GM12873 (cell line): Measurements from ENCODE around the gene TACR3.

Experiments used
- TF ChIP-seq, protein P1 (sequence below): IDR thresholded peaks from 2 replicates; pipeline ENCODE4 v1.5.1; 2012; ENCODE audit warnings: low read depth, mild to moderate bottlenecking, moderate library complexity, low read length, control low read depth; ENCODE audit not compliant: insufficient read depth; ENCODE audit errors: missing control alignments

The TACR3 gene

GRCh38 chr4:103626296-103626695 is 93.5 kb downstream of the TACR3 start:
- TF ChIP-seq, protein P1, sequence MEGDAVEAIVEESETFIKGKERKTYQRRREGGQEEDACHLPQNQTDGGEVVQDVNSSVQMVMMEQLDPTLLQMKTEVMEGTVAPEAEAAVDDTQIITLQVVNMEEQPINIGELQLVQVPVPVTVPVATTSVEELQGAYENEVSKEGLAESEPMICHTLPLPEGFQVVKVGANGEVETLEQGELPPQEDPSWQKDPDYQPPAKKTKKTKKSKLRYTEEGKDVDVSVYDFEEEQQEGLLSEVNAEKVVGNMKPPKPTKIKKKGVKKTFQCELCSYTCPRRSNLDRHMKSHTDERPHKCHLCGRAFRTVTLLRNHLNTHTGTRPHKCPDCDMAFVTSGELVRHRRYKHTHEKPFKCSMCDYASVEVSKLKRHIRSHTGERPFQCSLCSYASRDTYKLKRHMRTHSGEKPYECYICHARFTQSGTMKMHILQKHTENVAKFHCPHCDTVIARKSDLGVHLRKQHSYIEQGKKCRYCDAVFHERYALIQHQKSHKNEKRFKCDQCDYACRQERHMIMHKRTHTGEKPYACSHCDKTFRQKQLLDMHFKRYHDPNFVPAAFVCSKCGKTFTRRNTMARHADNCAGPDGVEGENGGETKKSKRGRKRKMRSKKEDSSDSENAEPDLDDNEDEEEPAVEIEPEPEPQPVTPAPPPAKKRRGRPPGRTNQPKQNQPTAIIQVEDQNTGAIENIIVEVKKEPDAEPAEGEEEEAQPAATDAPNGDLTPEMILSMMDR, result no peak

DNA sequence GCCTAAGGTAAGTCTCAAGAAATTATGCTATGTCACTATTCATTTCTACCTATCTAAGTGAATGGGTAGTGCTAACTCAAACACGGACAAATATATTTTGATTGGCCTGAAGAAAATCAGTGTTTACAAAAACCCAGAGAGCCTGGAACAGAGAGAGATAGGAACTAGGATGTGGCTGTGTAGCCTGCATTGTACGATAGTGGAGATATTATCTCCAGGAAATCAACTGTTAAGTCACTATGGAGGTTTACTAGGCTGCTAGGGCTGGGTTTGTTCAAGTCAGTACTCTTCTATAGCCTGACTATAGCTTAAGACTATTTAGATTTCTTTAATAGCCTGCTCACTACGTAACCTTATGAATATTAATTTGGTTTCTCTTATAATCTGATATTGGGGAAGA is 127.9 kb downstream of the TACR3 start:
- TF ChIP-seq, protein P1, result no peak

DNA sequence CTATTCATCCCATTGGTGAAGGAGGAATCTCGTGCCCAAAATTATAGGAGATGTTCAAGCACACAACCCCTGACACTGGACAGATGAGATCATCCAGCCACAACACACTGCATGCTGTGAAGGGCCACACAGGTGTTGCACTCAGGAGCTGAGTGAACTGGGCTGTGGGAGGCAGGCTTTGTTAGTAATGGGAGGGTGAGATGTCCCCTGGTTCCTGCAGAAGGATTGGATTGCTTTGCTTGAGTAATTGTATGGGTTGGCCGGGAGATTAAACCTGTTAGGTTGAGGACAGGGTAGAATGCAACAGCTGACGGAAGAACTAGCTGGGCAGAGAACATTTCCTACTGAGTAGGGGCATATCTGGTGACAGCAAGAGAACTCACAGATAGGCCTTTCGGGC is 152.2 kb downstream of the TACR3 start:
- TF ChIP-seq, protein P1, result no peak
